GM18517 (cell line): Measurements from ENCODE around the gene PCDHGA1.

Experiments used
- ATAC-seq: cut with Tn5 transposase; IDR thresholded peaks from one replicate; pipeline ENCODE4 v1.9.1; 2021; ENCODE audit warnings: mild to moderate bottlenecking, moderate library complexity; ENCODE audit not compliant: unreplicated experiment

The PCDHGA1 gene

DNA sequence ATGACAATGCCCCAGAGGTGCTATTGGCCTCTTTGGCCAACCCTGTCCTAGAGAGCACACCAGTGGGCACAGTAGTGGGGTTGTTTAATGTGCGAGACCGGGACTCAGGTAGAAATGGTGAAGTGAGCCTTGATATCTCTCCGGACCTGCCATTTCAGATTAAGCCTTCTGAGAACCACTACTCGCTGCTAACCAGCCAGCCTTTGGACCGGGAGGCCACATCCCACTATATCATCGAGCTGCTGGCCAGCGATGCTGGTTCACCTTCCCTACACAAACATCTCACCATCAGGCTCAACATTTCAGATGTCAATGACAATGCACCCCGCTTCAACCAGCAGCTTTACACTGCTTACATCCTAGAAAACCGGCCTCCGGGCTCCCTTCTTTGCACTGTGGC lies 160.0 kb downstream of the PCDHGA1 start:
- ATAC-seq: no peak

DNA sequence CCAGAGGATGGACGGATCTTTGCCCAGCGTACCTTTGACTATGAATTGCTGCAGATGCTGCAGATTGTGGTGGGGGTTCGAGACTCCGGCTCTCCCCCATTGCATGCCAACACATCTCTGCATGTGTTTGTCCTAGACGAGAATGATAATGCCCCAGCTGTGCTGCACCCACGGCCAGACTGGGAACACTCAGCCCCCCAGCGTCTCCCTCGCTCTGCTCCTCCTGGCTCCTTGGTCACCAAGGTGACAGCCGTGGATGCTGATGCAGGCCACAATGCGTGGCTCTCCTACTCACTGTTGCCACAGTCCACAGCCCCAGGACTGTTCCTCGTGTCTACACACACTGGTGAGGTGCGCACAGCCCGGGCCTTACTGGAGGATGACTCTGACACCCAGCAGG lies 160.5 kb downstream of the PCDHGA1 start:
- ATAC-seq: no peak

DNA sequence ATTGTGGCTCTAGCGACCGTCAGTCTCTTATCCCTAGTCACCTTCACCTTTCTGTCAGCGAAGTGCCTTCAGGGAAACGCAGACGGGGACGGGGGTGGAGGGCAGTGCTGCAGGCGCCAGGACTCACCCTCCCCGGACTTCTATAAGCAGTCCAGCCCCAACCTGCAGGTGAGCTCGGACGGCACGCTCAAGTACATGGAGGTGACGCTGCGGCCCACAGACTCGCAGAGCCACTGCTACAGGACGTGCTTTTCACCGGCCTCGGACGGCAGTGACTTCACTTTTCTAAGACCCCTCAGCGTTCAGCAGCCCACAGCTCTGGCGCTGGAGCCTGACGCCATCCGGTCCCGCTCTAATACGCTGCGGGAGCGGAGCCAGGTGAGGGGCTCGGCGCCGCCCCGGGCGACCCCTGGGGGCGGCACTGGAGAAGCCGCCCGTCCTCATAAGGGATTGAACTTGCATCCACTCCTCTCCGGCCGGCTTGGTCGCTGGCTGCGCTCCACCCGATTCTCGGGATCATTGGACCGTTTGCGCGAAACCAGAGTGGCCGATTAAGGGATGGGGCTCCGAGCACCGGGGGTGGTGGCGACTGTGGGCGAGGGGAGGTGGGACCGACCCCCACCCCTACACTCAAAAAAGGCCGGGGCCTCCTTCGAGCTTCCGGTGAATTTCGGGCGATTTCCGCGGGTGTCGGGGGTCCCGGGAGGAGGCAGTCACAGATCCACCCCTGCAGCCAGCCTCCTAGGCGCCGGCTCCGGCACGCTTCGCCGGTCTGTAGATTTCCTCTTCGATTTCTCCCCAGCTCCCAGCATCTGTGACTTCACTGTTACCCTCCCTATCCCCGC lies 161.2 kb downstream of the PCDHGA1 start:
- ATAC-seq: no peak

DNA sequence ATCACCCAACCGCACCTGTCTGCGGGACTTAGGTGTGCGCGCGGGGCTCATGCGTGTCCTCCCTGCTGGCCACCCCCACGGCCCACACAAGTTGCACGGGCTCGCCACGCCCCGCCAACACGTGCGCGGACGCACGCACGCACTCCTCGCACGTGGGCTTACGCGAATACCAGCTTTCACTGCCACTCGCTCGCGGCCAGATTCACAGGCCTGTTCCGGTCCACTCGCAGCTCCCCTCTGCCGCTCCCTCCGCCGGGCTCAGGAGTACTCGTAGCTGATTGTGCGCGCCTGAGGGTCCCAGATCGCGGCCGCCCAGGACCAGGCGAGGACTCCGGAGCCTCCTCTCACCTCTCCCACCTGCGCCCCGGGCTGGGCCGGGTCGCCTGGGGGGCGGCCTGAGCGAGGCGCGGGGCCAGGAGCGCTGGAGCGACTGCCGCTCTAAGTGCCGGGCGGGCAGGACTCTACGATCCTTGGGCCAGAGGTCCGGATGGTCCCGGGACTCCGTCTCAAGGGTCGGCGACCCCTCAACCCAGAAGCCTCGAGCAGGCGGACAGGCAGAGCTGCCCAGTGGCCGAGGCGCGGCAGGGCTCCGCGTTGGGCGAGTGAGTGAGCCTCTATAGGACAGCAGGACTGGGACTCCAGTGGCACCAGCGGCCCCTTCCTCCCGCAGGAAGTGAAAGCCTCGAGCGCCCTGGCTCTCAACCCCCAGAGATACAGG lies 162.0 kb downstream of the PCDHGA1 start:
- ATAC-seq: no peak

DNA sequence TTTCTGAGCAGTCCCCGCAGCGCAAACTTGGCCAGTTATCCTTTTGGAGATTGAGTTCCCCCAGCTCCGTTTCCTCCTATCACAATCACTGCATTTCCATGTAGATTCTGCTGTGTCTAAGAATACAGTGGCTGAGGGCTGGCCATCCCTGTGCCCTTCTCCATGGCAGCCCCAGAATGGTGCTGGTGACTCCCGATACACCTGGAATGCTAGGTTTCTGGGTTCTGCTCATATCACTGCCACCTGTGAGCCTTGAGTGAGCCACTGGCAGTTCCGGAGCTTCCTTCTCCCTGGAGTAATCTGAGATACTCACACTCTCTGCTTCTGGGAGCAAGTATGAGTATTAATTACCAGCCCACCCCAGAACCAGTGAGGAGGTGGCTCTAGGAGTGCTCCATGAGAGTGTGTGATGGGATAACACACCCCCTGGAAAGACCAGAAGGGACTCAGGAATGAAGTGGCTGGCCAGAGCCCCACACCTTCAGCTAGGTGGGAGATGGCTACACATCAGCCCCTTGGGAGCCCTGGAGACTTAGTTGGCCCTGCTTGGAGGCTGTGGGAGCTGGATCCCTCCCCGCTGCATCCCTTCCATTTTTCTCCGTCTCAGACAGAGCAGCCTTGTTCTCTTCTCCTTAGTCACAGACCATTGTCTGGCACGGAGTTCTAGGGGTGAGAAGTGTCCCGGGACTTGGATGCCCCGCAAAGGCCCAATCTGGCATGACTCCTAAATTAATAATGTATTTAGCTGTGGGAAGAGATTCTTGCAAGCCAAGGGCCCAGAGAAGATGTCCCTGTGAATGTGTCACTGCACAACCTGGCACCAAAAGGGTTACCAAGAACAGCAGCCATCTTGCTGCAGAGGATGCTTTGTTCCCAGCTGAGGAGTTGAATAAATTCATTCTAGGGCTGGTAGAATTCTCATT lies 163.4 kb downstream of the PCDHGA1 start:
- ATAC-seq: no peak

DNA sequence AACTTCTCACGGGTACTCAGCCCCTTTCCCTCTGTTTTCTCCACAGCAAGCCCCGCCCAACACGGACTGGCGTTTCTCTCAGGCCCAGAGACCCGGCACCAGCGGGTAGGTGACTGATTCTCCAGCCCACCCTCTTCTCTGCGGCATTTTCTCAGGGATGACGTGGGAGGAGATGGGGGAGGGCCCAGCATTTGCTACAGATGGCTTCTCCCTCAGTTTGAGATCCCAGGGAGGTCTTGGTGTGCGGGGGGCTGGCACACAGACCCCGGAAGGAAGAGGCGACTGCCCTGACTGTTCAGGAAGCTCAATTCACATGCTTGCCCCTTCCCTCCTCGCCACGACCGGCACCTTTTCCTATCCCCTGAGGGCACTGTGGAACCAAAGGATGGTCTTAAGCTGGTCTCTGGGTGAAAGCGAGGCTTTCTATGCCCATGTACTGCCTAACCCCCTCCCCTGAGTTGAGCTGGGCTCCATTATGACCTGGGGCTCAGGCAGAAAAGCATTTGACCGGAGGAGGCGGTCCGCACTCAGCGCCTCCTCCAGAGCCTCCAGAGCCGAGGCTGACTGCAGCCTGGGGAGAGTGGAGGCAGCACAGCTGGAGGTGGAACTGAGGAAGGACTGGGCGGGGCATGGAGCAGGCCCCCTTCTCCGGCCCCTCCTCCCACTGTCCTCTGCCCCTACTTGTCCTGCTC lies 164.6 kb downstream of the PCDHGA1 start:
- no peak for ATAC-seq

DNA sequence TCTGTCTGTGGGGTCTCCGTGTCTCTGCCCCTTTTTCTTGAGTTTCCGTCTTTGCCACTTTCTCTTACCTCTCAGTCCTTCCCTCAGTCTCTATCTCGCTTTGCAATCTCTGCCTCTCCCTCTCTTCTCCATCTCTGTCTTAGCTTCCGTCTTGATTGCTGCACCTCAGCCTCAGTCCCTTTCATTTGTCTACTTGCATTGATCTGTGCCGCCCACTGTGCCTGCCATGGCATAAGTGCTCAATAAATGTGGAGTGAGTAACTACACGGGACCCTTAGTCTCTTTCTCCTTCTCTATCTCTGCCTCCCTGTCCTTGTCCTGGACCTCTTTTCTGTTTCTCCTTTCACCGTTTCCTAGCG lies 165.1 kb downstream of the PCDHGA1 start:
- ATAC-seq: no peak

DNA sequence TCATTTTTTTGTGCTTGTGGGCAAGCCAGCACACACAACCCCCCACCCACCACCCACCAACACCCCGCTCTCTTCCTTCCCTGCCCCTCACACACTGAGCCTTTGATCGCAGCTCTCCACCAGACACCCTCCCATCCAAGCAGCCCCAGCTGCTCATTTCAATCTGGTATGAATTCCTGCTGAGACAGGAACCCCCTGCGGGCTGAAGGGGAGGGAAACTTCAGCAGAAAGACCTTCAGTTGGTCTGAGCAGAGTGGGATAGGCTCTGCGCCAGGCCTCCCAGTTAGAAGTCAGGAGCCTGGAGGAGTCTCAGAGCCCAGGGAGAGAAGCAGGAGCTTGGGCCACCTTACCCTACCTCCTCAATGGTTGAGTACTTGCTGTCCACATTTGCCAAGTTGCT lies 165.7 kb downstream of the PCDHGA1 start:
- ATAC-seq: no peak

DNA sequence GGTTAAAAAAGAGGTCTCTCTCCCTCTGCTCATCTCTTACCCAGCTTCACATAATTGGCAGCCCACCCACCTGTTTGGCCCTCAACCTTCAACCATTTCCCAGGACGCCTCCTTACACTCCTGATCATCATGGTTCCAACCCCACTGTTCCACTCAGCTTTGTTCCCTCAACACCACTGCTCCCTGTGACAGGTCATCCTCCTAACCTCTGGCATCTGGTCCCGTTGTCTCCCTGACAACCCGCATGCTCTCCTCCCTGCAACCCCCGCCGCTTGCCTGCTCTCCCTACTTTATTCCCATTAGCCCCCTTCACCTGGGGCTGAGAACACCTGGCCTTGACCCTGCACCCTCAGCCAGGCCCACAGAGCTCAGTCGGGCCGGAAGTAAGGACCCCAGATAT lies 171.4 kb downstream of the PCDHGA1 start:
- ATAC-seq: no peak

DNA sequence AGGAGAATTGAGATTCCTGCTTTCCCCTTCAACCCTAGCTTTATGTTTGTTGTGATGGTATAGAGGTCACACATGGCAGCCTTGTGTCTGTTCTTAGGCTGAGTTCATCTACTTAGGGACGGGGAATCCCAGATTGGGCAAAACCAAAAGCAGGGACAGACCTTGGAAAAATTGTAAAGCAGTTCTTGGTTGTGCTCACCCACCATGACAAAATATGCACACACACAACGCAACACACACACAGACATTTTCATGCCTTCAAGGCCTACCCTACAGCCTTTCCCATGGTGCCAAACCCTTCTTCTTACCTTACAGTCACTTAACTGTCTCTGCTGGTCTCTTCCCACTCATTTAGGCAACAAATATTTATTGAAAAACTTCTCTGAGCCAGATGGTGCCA lies 173.4 kb downstream of the PCDHGA1 start:
- ATAC-seq: no peak

DNA sequence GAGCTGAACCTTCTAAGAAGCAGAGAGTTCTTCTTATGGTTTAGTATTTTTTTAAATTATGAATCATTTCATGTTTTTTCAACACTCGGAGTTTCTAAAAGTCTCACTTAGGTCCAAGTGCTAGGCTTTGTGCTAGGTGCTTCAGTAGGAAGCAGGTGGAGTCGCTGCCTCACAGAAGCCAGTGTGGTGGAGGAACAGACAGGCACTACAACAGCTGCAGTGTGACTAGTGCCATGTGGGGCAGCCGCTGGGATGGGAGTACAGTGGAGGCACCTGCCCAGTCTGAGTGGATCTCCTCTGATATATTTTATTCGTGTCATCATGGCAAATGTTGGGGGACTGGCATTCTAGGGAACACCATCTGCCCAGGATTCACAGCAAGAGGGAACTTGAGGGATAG lies 173.9 kb downstream of the PCDHGA1 start:
- ATAC-seq: no peak

DNA sequence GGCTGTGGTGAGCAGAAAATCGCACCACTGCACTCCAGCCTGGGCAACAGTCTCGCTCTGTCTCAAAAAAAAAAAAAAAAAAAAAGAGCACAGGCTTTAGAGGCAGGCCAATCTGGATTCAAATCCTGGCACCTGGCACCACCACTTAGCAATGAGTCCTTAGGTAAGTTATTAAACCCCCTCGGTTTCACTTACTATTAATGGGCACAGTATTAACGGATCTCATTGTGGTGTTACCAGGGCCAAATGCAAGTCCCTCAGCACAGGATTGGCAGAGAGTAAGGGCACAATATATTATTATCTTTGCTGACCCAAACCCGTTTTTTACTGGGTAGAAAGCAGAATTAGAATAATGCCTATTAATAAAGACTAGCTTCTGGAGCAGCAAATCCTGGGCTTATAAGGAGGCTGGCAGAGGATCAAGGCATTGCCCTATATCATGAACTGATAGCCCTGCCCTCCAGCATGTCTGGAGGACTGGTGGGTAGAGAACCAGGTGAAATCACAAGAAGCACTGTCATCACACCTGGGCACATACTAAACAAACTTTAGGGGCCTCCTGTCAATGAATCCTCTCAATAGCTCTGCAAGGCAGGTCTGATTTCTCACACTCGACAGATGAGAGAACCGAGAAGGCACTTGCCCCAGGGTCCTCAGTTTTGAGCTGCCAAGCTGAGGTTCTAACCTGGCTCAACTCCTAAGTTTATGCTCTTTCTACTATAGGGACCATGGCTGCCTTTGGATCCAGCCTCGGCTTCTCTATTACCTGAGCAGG lies 176.3 kb downstream of the PCDHGA1 start:
- no peak for ATAC-seq

DNA sequence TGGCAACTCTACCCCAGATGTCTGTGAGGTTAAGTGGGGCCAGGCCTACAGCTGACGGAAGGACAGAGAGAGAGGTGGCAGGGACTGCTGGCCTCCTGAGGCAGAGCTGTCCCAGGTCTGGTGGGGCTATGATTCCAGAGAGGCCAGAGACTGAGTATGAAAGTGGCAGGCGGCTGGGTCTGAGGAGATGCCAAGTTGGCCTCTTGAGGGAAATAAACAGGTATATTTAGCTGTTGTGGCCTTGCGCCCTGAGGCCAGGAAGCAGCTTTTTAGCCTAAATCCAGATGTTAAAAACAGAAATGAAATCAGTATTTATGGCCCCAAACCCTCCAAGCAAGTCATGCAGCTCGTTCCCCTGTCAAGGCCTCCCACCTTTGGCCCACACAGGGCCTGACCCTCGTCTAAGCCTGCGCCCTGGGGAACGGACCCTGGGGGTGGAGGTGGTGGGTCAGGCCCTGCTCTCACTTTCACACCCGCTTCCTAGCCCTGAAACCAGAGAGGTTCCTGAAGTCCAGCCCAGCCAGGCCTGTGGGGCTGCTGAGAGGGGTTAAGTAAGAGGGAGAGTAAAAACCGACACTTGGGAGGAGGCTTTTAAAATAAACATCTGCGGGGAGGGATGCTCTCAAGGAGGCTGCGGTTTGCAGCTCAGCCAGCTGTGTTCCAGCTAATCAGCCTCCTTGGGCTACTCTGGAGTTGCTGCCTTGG lies 177.2 kb downstream of the PCDHGA1 start:
- ATAC-seq: peak; percentile 43

DNA sequence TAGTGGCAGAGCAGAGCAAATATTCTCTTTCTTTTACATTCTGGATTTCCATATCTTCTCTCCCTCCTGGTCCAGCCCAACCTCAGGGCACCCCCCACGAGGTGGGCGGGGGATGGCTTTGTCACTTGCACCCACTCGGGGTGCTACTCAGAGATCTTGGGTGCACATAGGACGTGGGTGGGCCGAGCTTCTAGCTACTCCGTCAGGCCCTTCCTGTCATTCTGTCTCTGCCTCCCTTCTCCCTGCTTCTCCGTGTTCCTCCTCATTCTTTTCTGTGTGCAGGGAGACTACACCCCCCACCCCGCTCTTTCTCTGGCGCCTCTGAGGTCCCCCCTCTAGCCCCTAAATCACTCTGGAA lies 178.1 kb downstream of the PCDHGA1 start:
- ATAC-seq: no peak

DNA sequence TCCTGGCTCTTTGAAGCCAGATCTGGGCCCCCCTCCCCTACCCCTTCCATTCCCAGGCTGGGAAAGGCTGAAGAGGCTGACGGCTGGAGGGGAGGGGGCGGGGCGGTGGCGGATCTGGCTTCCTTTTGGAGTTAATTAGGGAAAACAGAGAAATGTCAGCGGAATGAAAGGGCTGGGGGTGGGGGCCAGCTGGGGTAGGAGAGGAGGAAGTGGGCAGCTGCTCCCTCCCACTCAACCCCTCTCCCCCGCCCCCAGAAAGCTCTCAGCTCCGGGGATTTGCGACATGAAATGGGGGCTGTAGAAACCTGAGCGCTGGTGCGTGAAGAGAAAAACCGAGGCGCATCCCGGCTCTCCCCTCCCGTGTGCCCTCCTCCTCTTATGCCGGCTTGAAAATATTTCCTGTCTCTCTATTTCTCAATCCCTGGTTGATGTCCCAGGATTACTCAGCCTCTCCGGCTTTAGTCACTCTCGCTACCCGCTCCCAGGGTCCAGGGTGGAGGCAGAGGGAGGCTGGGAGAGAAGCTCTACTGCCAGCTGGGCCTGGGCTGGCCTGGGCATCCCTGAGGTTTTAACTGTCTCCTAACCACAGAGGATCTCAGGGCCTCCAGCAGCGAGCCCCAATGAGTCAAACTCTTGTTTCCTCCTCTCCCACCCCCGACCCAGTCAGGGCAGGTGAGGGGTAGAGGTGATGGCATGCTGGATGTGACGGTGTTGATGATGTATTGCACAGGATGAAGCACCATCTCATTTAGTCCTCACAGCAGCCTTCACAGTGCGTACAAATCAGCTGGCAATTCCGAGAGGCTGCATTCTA lies 178.7 kb downstream of the PCDHGA1 start:
- no peak for ATAC-seq

DNA sequence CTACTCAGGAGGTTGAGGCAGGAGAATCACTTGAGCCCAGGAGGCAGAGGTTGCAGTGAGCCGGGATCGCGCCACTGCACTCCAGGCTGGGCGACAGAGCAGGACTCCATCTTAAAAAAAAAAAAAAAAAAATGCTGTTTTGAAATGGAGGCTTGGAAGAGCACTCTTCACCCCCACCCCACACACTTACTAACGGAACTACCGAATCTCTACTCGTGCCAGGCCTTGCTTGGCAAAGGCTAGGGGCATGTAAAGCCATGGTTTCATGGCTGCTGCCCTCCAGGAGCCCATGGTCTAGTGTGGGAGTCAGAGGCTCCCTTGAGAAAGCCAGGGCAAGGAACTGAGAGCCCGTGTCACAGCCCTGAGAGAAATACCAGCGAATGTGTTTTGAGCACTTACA lies 179.8 kb downstream of the PCDHGA1 start:
- ATAC-seq: no peak

DNA sequence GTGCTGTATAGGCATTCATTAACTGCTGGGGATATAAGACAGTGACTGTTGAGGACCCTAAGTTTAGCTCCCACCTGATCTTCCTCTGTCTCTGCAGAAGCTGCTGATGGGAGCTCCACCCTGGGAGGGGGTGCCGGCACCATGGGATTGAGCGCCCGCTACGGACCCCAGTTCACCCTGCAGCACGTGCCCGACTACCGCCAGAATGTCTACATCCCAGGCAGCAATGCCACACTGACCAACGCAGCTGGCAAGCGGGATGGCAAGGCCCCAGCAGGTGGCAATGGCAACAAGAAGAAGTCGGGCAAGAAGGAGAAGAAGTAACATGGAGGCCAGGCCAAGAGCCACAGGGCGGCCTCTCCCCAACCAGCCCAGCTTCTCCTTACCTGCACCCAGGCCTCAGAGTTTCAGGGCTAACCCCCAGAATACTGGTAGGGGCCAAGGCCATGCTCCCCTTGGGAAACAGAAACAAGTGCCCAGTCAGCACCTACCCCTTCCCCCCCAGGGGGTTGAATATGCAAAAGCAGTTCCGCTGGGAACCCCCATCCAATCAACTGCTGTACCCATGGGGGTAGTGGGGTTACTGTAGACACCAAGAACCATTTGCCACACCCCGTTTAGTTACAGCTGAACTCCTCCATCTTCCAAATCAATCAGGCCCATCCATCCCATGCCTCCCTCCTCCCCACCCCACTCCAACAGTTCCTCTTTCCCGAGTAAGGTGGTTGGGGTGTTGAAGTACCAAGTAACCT lies 180.7 kb downstream of the PCDHGA1 start:
- ATAC-seq: peak; percentile 24

DNA sequence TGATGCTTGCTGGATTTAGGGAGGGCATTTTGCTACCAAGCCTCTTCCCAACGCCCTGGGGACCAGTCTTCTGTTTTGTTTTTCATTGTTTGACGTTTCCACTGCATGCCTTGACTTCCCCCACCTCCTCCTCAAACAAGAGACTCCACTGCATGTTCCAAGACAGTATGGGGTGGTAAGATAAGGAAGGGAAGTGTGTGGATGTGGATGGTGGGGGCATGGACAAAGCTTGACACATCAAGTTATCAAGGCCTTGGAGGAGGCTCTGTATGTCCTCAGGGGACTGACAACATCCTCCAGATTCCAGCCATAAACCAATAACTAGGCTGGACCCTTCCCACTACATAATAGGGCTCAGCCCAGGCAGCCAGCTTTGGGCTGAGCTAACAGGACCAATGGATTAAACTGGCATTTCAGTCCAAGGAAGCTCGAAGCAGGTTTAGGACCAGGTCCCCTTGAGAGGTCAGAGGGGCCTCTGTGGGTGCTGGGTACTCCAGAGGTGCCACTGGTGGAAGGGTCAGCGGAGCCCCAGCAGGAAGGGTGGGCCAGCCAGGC lies 181.5 kb downstream of the PCDHGA1 start:
- no peak for ATAC-seq
